GM23338 (cell line): ENCODE measurements around the gene FBLN5. TPM values are rescaled to one million over a fixed set of nuclear protein-coding genes. Genes with fewer than 3 reads are reported as not detected.
A peak's percentile ranks its signal among the peaks of the same experiment; 100 is the strongest.

Experiments
- ATAC-seq: fragments of 200-7000 bp; cut with Tn5 transposase; 3 replicates; pipeline ENCODE4 v1.9.1; 2020
- DNase-seq: peaks from one replicate; pipeline ENCODE4 v3.0.0-alpha.2; 2015; ENCODE audit warnings: low spot score
- H2AFZ ChIP-seq: fragments of 200-600 bp; sonication (generic); 2 replicates; pipeline ENCODE4 v1.8.0; 2016; ENCODE audit warnings: antibody characterized with exemption, mild to moderate bottlenecking, moderate library complexity
- H3F3A ChIP-seq: fragments of 200-600 bp; sonication (generic); replicated peaks from 2 replicates; pipeline ENCODE4 v1.8.0; 2017; ENCODE audit warnings: antibody characterized with exemption, mixed run types, low read depth
- H3K27ac ChIP-seq: fragments of 200-600 bp; sonication (generic); 2 replicates; pipeline ENCODE4 v1.6.1; 2016; ENCODE audit warnings: low read depth
- H3K27me3 ChIP-seq: fragments of 200-600 bp; sonication (generic); 2 replicates; pipeline ENCODE4 v1.8.0; 2016; ENCODE audit warnings: mild to moderate bottlenecking, mixed run types, moderate library complexity; ENCODE audit not compliant: insufficient read depth
- H3K36me3 ChIP-seq: fragments of 200-600 bp; sonication (generic); 2 replicates; pipeline ENCODE4 v1.8.0; 2016; ENCODE audit warnings: mild to moderate bottlenecking; ENCODE audit not compliant: insufficient read depth
- H3K4me1 ChIP-seq: fragments of 200-600 bp; sonication (generic); 2 replicates; pipeline ENCODE4 v1.8.0; 2016; ENCODE audit warnings: mild to moderate bottlenecking, moderate library complexity; ENCODE audit not compliant: insufficient read depth
- H3K4me2 ChIP-seq: fragments of 200-600 bp; sonication (generic); 2 replicates; pipeline ENCODE4 v1.7.1; 2017; ENCODE audit warnings: mixed run types
- H3K4me3 ChIP-seq: fragments of 200-600 bp; sonication (generic); 2 replicates; pipeline ENCODE4 v1.6.1; 2016; ENCODE audit warnings: mixed run types
- H3K79me2 ChIP-seq: fragments of 200-600 bp; sonication (generic); replicated peaks from 2 replicates; pipeline ENCODE4 v1.8.0; 2017; ENCODE audit warnings: mild to moderate bottlenecking; ENCODE audit not compliant: insufficient read depth
- H3K9me2 ChIP-seq: fragments of 200-600 bp; sonication (generic); 2 replicates; pipeline ENCODE4 v1.8.0; 2017; ENCODE audit not compliant: insufficient read depth
- H4K20me1 ChIP-seq: fragments of 200-600 bp; sonication (generic); replicated peaks from 2 replicates; pipeline ENCODE4 v1.8.0; 2017; ENCODE audit warnings: mild to moderate bottlenecking; ENCODE audit not compliant: insufficient read depth
- H3K27ac Mint-ChIP-seq: 2 replicates; pipeline ENCODE4 v1.8.0; 2020; ENCODE audit warnings: inconsistent platforms, mild to moderate bottlenecking, moderate library complexity, mixed read lengths
- H3K27me3 Mint-ChIP-seq: 3 replicates; pipeline ENCODE4 v1.8.0; 2022; ENCODE audit warnings: low read depth, mild to moderate bottlenecking, moderate library complexity, mixed read lengths, inconsistent platforms; ENCODE audit not compliant: insufficient read depth, poor library complexity
- H3K36me3 Mint-ChIP-seq: 3 replicates; pipeline ENCODE4 v1.8.0; 2021; ENCODE audit warnings: low read depth, mild to moderate bottlenecking, inconsistent platforms, moderate library complexity, mixed read lengths
- H3K4me1 Mint-ChIP-seq: 3 replicates; pipeline ENCODE4 v1.8.0; 2020; ENCODE audit warnings: mild to moderate bottlenecking, inconsistent platforms, mixed read lengths
- H3K4me3 Mint-ChIP-seq: 3 replicates; pipeline ENCODE4 v1.8.0; 2021; ENCODE audit warnings: moderate library complexity, mild to moderate bottlenecking, inconsistent platforms, mixed read lengths
- H3K9me3 Mint-ChIP-seq: 3 replicates; pipeline ENCODE4 v1.8.0; 2020; ENCODE audit warnings: moderate library complexity, mild to moderate bottlenecking, inconsistent platforms, mixed read lengths
- CTCF ChIP-seq, 2 experiments: fragments of 200-600 bp in 1 of 2; sonication (generic) in 1 of 2; conservative IDR thresholded peaks; 2 replicates each; pipeline versions ENCODE4 v1.5.1 to v1.6.1; 2016 to 2017; ENCODE audit warnings: antibody characterized with exemption in 2 of 2, low read depth in 2 of 2, mild to moderate bottlenecking in 2 of 2, moderate library complexity in 1 of 2
- ETS1 ChIP-seq: IDR thresholded peaks from 2 replicates; pipeline ENCODE4 v1.6.1; 2016; ENCODE audit warnings: antibody characterized with exemption
- EZH2 ChIP-seq: fragments of 200-600 bp; sonication (generic); IDR thresholded peaks from one replicate; pipeline ENCODE4 v1.8.0; 2017; ENCODE audit warnings: antibody characterized with exemption, mild to moderate bottlenecking, low read depth; ENCODE audit not compliant: unreplicated experiment
- EZH2phosphoT487 ChIP-seq: fragments of 200-600 bp; sonication (generic); IDR thresholded peaks from one replicate; pipeline ENCODE4 v1.8.1; 2018; ENCODE audit warnings: antibody characterized with exemption; ENCODE audit not compliant: unreplicated experiment
- JUNB ChIP-seq: IDR thresholded peaks from one replicate; pipeline ENCODE4 v1.6.1; 2016; ENCODE audit warnings: antibody characterized with exemption; ENCODE audit not compliant: unreplicated experiment
- NANOG ChIP-seq: IDR thresholded peaks from 2 replicates; pipeline ENCODE4 v1.6.1; 2016; ENCODE audit warnings: antibody characterized with exemption, borderline replicate concordance
- STAT1 ChIP-seq: IDR thresholded peaks from one replicate; pipeline ENCODE4 v1.6.1; 2016; ENCODE audit warnings: antibody characterized with exemption; ENCODE audit not compliant: unreplicated experiment
- ZNF331 ChIP-seq: fragments of 250-450 bp; sonication (Bioruptor Pico); IDR thresholded peaks from 2 replicates; pipeline ENCODE4 v1.5.0; 2020; ENCODE audit warnings: low read depth, mild to moderate bottlenecking, moderate library complexity
- ZNF462 ChIP-seq: fragments of 250-450 bp; sonication (Bioruptor Pico); IDR thresholded peaks from 2 replicates; pipeline ENCODE4 v1.5.0; 2020; ENCODE audit warnings: mild to moderate bottlenecking, moderate library complexity
- polyA plus RNA-seq: library from polyadenylated mRNA; unstranded; fragments of >200 nt; fragmentation: Nextera tagmentation; extraction: Ambion mirVana; gene quantifications from 2 replicates; pipeline ENCODE4 v1.2.1, GENCODE V29; 2016
- total RNA-seq: library from RNA; depleted of rRNA; stranded (reverse); fragments of >200 nt; shearing (Covaris generic); gene quantifications from 2 replicates; pipeline ENCODE4 v1.2.3, GENCODE V29; 2014

FBLN5 gene
- total and polyA plus RNA-seq, 2 experiments from 2014 or later = 4.3 to 4.9 TPM

- H3K4me3 Mint-ChIP-seq = no peak overlapping the region
- Histone ChIP-seq H3K27me3 (no peaks in the 10 kb centered on the region), H3K79me2 (no peaks in the 10 kb centered on the region), H3K36me3 (no peaks in the 10 kb centered on the region), H3K4me1 (peaks cover 3% of the 10 kb centered on the region; the same call in 1 of the 2 replicates), H3K9me2 (no peaks in the 10 kb centered on the region), H4K20me1 (no peaks in the 10 kb centered on the region), H2AFZ (peak overlapping the region; percentile 11; the same call in 1 of the 2 replicates), H3K4me2 (no peak overlapping the region), H3F3A (no peaks in the 10 kb centered on the region; the same call in 1 of the 2 replicates), H3K27ac (no peak overlapping the region), H3K4me3 (no peak overlapping the region)
- peaks cover 10% of the 10 kb centered on the region for H3K4me1 Mint-ChIP-seq
- H3K27ac Mint-ChIP-seq = no peak overlapping the region; the same call in 1 of the 2 replicates
- ATAC-seq = peak; percentile 92
- H3K9me3 Mint-ChIP-seq = no peaks in the 10 kb centered on the region
- DNase-seq = peak; percentile 83
- TF ChIP-seq CTCF (conservative IDR thresholded peaks at IDR 0.05; ENCODE audit: low read depth in 2 of 2) (peak; percentile 81 to 84), ETS1 (no peak)
- no peaks in the 10 kb centered on the region for H3K36me3 Mint-ChIP-seq
- H3K27me3 Mint-ChIP-seq = peaks cover 13% of the 10 kb centered on the region
Measured at GRCh38 chr14:91893007-91893406, 54.5 kb downstream of the FBLN5 start.

- DNase-seq (no peak), ATAC-seq (no peak)
- Histone ChIP-seq H3K4me2 (no peak overlapping the region), H2AFZ (no peak overlapping the region), H3K27me3 (no peaks in the 10 kb centered on the region), H3K4me3 (no peak overlapping the region), H3K27ac (no peak overlapping the region), H3F3A (no peaks in the 10 kb centered on the region), H3K4me1 (no peaks in the 10 kb centered on the region), H3K79me2 (no peaks in the 10 kb centered on the region), H3K9me2 (no peaks in the 10 kb centered on the region), H3K36me3 (no peaks in the 10 kb centered on the region), H4K20me1 (no peaks in the 10 kb centered on the region)
- H3K4me1 Mint-ChIP-seq = peaks cover 3% of the 10 kb centered on the region; the same call in 2 of the 3 replicates
- H3K9me3 Mint-ChIP-seq = no peaks in the 10 kb centered on the region
- H3K27me3 Mint-ChIP-seq = peaks cover 9% of the 10 kb centered on the region
- H3K4me3 Mint-ChIP-seq = no peak overlapping the region
- no peak overlapping the region for H3K27ac Mint-ChIP-seq
- no peaks in the 10 kb centered on the region for H3K36me3 Mint-ChIP-seq
- no peak for TF ChIP-seq EZH2phosphoT487
- TF ChIP-seq JUNB = no peak
- TF ChIP-seq ZNF331 (CRISPR knock-in tag) = no peak
- TF ChIP-seq ZNF462 (CRISPR knock-in tag) = no peak
- TF ChIP-seq EZH2 = no peak
- TF ChIP-seq NANOG = no peak
- no peak for TF ChIP-seq ETS1
- no peak for TF ChIP-seq STAT1
Measured at GRCh38 chr14:91891721-91892220, 55.7 kb downstream of the FBLN5 start.
